ENCODE data around the gene UQCRC2.
A peak's percentile ranks its signal among the peaks of the same experiment; 100 is the strongest.
"Not testable (repeated sequence)": the region's sequence is repeated elsewhere in the genome, so short reads cannot be mapped to it uniquely, and the experiment has no call there.

The UQCRC2 gene

GRCh38 chr16:22023505-22023904, 70.3 kb downstream of the UQCRC2 start:
- no peak for TF ChIP-seq CTCF (IDR thresholded peaks at IDR 0.05; ENCODE audit: control extremely low read depth, extremely low read depth, low read depth, missing control alignments)
- CTCF ChIA-PET, result interaction anchor here (1.0 to 3.0 kb wide), 2 partner anchors 9 to 54 kb away, joined by 3 to 14 read pairs; no protein-coding TSS in a partner anchor
- peak; percentile 49 for DNase-seq (ENCODE audit: extremely low spot score)
- POLR2A ChIA-PET, result no interaction called here

GRCh38 chr16:22024785-22025184, 71.6 kb downstream of the UQCRC2 start:
- POLR2A ChIA-PET; DNase-seq (ENCODE audit: extremely low spot score): not testable (repeated sequence)
- CTCF ChIA-PET, result interaction anchor here (0.6 to 3.0 kb wide), 2 partner anchors 53 to 119 kb away, joined by 3 to 14 read pairs; no protein-coding TSS in a partner anchor

GRCh38 chr16:22027633-22028032, 74.5 kb downstream of the UQCRC2 start:
- CTCF ChIA-PET, result interaction anchor here (1.6 to 2.4 kb wide), 4 partner anchors 12 to 50 kb away, joined by 4 to 15 read pairs (median 8); no protein-coding TSS in a partner anchor
- POLR2A ChIA-PET, result no interaction called here
- TF ChIP-seq CTCF (IDR thresholded peaks at IDR 0.05; ENCODE audit: control extremely low read depth, extremely low read depth, low read depth, missing control alignments), result no peak
- DNase-seq (ENCODE audit: extremely low spot score), result peak; percentile 31

- DNase-seq (ENCODE audit: extremely low spot score), result no peak
- ChIA-PET POLR2A (no interaction called here), CTCF (interaction anchor here (1.0 to 1.6 kb wide), 4 partner anchors 12 to 48 kb away, joined by 3 to 4 read pairs (median 4); partner anchors contain the start of gene MOSMO)
- TF ChIP-seq CTCF (IDR thresholded peaks at IDR 0.05; ENCODE audit: control extremely low read depth, extremely low read depth, low read depth, missing control alignments), result no peak
Measured at GRCh38 chr16:22029632-22030031, 76.5 kb downstream of the UQCRC2 start.

- ChIA-PET POLR2A (no interaction called here), CTCF (interaction anchor here (1.3 to 3.0 kb wide), 2 partner anchors 30 to 47 kb away, joined by 3 to 11 read pairs; no protein-coding TSS in a partner anchor)
- no peak for DNase-seq (ENCODE audit: extremely low spot score)
- no peak for TF ChIP-seq CTCF (IDR thresholded peaks at IDR 0.05; ENCODE audit: control extremely low read depth, extremely low read depth, low read depth, missing control alignments)
Measured at GRCh38 chr16:22030087-22030812, 77.1 kb downstream of the UQCRC2 start.

- POLR2A ChIA-PET, result no interaction called here
- CTCF ChIA-PET, result interaction anchor here (1.0 to 3.0 kb wide), 2 partner anchors 46 to 158 kb away, joined by 3 to 11 read pairs; no protein-coding TSS in a partner anchor
Measured at GRCh38 chr16:22031483-22032083, 78.4 kb downstream of the UQCRC2 start.

More at GRCh38 chr16:22031483-22032083, 78.4 kb downstream of the UQCRC2 start:
- DNase-seq (ENCODE audit: extremely low spot score), result no peak
- TF ChIP-seq CTCF (IDR thresholded peaks at IDR 0.05; ENCODE audit: control extremely low read depth, extremely low read depth, low read depth, missing control alignments), result no peak

All from GM10248 (cell line).